NOMO-1 treated with DMSO at 0.1 percent for 48 hours (cell line): ENCODE results near the gene LAMA5.

Source experiments
- DNase-seq: peaks from one replicate; lab custom pipeline; 2025; ENCODE audit not compliant: unreplicated experiment; lab: John Stamatoyannopoulos, UW

Gene LAMA5

DNA sequence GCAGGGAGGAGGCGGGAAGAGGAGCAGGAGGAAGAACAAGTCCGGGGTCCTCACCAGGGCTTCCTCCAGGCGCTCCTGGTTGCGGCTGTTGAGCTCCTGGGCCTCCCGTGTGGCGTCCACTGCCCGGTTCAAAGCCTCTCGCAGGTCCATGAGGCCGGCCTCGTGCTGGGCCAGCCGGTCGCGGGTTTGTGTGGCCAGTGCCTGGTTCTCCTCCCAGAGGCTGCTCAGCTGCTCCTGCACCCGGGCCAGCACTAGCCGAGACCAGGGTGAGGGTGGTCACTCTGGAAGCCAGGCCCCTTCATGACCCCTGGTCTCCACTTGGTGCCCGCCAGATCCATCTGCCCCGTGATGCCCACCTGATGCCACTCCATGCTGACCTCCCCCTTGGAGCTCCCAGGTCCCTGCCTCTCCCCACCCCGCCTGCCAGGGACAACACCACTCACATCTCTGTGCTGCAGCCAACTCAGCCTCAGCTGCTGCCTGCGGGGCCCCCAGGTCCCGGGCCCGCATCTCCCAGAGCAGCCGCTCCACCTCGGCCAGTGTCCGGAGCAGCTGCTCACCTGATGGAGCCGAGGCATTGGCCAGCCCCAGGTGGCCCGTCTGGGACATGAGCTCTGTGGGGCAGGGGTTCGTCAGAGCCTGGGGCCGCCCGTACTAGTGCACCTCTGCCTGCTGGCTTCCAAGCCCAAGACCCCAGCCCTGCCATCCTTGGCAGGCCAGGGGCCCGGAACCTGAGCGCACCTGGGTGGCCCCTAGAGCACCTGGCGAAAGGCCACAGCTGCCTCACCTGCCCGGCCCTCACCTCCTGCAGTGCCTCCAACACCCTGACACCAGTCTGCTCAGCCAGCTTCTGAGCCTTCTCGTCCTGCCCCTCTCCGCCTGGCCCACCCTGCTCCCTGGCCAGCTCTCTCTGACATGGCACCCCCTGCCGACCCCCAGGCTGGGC lies 48.4 kb downstream of the LAMA5 start:
- no peak for DNase-seq

DNA sequence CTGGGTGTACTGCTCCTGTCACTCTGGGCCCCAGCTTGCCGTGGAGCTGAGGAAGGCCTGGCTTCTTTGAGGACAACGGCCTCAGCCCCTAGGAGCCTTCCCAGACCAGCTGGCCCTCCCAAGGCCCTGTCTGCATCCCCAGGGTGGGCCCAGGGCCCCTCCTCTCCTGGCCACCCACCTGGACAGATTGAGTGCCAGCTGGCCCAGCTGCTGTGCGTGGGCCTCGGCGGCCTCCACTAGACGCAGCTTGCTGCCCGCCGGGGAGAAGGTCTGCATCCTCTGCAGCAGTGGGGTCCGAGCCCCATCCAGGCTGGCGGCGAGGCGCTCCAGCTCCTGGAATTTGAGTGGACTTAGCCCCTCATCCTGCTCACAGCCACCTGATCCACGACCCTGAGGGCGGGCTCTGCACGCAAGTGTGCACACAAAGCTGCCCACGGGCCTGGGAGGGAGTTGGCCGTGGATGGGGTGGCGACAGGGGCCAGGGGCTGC lies 49.9 kb downstream of the LAMA5 start:
- DNase-seq: no peak

DNA sequence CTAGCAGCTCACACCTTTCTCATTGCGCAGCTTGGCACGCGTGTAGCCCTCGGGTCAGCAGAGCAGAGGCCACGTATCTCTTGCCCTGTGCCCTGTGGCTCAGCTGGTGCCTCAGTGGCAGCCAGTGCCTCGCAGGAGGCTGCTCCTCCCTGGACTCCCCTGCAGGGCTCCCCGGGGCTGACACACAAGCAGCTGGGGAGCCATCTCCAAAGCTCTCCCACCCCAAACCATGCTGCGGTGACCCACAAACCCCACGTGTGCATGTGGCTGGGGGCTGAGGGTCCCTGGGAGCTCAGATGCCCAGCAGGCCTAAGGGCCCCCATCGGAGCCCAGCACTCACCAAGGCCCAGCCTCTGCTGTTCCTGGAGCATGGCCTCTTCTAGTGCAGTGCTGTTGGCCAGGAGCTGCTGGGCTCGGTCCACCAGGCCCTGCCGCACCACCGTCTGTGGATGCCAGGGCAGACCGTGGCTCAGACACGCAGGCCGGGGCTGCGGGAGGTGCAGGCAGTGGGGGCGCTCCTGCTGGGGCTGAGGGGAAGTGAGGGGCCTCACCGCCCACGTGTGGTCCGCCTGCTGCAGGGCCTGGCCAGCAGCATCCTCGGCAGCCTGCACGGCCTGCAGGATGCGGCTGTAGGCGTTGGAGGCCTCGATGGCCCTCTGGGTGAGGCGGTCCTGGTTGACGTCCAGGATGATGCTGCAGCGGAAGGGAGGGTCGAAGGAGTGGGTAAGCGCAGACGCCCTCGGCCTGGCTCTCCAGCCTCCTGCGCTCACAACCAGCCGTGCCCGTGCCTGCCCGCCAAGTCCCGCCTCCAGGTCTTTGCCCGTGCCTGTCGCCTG lies 50.6 kb downstream of the LAMA5 start:
- no peak for DNase-seq

DNA sequence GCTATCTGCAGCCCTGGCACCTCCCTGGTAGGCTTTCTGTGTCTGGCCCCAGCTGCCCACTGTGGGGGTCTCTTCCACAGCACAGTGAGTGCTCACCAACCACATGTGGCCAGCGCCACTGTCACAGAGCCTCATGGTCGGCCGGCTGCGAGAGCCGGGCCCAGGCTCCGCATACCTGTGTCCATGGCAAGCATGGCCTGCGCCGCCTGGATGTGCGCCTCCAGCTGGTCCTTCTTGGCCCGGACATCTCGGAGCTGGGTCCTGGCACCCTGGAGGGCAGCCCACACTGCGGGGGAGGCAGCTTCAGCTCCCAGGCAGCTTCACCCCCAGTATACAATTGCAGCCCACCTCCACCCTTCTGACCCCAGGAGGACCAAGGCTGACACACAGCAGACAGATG lies 51.3 kb downstream of the LAMA5 start:
- DNase-seq: no peak

DNA sequence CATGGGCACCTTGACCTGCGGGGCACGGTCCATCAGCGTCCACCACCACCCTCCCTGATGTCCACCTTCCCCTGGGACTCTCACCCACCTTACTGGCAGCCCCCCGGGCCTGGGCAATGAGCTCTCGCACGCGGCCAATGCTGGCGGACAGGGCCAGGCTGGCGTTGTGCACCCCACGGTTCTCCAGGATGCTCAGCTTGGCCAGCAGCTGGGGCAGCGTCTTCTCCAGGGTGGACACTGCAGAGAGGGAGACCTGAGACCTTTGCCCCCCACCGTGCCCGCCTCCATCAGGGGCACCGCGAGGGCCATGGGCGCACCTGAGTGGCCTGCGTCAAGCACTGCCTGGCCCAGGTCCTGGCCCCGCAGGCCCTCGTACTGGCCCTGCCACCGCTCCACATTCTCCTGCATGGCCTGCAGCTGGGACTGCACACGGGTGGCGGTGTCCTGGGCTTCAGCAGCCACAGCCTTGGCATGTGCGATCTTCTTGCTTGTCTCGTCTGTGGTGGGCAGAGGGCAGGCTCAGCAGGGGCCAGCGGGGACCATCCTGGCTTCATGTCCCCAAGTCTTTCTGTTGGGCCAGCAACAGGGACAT lies 52.3 kb downstream of the LAMA5 start:
- no peak for DNase-seq

DNA sequence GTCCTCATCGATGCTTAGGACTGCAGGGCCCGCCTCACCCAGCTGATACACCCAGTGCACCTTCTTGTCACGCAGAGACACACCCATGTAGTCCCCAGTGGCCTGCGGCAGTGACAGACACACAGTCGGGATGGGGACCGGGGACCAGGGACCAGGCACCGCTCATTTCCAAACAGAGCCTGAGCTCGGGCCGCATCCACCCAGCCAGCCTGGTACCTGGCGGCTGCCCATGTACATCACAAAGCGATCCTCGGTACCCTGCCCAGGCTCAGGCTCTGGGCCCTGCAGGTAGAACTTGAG lies 52.8 kb downstream of the LAMA5 start:
- DNase-seq: no peak

DNA sequence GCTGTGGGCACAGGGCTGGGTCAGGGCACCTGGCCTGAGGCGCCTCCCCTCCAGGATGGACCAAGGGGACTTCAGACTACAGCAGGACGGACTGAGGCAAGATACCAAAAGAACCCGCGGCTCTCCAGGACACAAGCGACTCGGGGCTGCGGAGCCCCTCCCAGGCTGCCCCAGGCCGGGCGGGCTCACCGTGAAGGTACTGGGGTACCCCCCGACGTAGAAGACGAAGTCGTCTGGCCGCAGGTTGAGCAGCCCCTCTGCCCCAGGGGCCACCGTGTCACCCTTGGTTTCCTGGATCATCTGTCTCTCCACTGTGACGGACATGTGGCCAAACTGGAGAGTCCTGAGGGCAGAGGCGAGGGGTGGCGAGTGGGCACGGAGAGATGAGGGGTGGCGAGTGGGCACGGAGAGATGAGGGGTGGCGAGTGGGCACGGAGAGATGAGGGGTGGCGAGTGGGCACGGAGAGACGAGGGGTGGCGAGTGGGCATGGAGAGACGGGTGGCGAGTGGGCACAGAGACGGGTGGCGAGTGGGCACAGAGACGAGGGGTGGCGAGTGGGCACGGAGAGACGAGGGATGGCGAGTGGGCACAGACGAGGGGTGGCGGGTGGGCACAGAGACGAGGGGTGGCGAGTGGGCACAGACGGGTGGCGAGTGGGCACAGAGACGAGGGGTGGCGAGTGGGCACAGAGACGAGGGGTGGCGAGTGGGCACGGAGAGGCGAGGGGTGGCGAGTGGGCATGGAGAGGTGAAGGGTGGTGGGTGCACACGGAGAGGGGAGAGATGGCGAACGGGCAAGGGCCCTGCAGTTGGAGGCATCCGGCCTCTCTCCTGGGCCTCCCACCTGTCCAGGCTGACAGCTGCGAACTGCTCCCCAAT lies 53.4 kb downstream of the LAMA5 start:
- no peak for DNase-seq

DNA sequence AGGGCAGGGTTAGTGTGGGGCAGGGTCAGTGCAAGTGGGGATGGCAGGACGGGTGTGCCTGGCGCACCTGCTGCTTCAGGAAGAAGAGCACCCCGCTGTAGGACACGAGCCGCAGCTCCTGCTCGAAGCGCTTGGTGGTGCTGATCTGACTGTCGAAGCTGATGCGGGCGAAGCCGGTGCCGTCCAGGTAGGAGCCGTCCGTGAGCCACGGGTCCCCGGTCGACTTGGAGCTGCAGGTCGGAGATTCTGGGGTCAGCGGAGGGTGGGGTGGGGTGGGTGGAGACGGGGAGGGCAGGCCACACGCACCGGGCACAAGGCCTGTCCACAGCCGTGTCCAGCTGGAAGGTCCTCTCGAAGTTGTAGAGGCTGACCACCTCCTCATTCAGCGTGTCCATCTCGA lies 54.1 kb downstream of the LAMA5 start:
- no peak for DNase-seq

DNA sequence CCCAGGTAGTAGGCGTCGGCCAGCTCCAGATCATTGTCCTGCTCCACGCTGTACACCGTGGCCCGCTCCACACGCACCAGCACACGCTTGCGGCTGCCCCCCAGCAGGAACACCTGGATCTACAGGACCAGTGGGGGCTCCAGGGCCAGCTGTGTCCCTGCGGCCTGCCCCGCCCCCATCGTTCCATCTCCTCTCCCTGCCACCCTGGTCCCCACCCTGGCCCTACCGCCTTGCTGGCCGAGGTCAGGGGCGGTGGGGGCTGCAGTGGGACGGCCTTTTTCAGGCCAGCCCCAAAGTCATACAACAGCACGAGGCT lies 54.5 kb downstream of the LAMA5 start:
- DNase-seq: no peak

DNA sequence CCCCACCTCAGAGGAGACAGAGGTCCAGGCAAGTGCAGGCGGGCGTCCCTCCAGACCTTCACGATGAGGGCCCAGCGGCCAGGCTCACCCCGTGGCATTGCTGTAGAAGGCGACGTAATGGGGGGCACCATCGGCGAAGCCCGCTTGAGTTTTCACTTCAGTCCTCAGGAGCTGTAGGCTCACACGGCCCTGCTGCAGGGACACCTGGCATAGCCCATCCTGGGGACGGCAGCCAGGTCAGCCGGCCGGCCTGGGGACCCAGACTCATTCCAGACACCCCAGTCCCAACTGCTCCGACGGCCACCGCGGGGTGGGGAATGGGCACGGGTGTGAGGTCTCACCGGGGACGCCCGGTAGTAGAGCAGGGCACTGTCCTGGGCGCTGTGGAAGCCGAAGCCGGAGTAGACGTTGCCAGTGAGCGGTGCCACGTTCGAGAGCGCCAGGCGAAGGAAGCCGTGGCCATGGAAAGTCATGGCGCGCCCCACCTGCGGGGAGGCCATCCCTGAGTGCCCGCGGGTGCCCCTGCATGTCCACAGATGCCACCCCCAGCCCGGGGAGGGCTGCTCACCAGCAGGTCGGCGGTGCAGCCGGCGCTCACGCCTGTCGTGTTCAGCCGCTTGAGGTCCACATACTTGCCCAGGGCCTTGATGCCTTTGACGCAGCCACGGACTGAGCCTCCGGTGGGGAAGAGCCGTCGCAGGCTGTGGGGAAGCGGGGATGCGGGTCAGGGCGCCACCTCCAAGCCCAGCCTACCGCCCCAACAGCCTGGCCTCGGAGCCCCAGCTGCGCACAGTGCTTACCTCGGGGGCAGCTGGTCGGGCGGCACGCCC lies 55.1 kb downstream of the LAMA5 start:
- no peak for DNase-seq

DNA sequence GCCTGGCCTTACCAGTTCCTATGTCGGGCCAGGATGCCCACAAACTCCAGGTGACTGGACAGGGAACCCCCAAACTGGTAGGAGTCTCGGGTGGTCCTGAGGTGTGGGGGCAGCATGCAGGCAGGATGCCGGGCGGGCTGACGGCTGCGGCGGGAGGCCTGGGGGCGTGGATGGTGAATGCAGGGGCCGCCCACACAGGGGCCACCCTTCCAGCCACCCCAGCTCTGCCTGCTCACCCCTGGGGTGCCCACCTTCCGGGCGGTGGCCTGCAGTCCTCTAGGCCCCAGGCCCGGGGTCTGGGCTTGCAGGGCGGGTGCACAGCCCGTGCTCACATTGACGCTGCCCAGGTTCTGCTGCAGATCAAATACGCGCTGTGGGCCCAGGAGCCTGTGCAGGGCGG lies 56.0 kb downstream of the LAMA5 start:
- no peak for DNase-seq

DNA sequence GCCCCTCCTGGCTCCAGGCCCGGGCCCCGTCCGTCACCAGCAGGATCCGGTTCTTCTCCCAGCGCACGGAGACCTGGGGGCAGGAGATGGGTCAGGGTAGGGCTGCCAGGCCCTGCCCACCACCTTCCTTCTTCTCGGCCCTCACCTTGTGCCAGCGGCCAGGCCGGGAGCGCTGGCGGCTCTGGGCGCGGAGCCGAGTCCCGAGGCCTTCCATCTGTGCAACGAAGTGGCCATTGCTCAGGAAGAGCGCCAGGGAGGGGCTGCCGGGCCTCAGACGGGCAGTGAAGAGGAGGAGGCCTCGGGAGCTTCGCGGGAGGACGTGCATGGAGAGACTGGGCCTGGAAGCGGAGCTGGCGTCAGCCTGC lies 56.4 kb downstream of the LAMA5 start:
- no peak for DNase-seq

DNA sequence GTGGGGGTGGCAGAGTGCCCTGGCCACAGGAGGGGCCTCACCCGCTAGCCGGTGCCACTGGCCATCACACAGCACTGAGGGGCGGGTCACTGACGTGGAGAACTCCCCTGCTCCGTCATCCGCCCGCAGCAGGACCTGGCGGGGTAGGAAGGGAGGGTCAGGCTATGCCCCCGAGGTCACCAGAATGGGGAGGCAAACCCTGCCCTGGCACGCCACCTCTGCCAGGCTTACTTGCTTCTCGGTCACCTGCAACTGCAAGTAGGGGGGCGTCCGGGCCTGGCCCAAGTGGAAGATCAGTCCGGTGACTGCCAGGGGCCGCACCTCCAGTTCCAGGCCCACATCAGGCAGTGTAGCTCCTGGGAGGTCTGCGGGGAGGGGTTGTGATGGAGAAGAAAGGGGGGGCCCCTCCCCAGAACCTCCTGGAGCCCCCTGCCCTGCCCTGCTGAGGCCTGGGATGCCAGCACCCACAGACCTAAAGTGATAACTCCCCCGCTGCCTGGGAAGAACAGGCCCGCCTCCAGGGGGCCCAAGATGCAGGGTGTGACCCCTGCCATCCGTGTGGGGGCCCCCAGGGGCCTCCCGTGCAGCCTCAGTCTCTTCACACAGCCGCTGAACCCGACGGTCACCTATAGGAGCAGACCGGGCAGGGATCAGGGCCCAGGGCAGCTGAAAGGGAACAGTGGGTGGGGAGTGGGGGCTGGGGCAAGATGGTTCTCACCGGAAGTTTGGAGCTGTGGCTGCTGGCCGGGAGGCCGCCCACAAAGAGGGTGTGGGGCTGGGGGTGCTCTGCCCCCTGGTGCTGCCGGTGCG lies 57.0 kb downstream of the LAMA5 start:
- no peak for DNase-seq

DNA sequence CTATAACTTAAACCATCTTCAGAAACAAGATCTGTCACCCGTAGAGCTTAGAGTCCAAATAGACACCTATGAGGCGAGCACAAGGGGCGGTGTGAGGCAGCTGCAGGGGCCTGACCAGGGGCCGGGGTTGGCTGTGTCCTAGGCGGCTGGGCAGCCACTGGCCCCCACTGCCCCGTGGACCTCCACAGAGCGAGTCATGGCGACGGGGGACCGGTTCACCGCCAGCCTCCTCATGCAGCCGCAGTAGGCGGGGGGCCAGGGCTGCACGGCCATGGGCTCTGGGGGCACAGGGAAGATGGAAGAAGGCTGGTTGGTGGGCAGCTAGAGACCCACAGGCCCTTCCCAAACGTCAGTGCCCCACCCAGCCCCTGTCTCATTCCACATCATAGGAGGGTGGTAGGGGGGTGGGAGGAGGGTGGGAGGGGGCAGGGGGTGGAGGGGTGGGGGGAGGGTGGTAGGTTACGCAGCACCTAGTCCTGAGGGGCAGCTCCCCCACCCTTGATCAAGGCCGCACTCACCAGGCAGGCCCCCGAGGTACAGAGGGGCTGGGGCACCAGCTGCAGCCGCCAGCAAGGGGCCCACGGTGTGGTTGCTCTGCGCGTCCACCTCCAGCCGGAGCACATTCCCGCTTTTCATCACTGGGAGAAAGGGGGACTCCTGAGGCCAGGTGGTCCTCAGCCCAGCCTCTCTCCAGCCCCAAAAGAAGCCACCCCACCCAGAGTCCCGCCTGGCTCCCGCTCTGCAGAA lies 57.7 kb downstream of the LAMA5 start:
- no peak for DNase-seq

DNA sequence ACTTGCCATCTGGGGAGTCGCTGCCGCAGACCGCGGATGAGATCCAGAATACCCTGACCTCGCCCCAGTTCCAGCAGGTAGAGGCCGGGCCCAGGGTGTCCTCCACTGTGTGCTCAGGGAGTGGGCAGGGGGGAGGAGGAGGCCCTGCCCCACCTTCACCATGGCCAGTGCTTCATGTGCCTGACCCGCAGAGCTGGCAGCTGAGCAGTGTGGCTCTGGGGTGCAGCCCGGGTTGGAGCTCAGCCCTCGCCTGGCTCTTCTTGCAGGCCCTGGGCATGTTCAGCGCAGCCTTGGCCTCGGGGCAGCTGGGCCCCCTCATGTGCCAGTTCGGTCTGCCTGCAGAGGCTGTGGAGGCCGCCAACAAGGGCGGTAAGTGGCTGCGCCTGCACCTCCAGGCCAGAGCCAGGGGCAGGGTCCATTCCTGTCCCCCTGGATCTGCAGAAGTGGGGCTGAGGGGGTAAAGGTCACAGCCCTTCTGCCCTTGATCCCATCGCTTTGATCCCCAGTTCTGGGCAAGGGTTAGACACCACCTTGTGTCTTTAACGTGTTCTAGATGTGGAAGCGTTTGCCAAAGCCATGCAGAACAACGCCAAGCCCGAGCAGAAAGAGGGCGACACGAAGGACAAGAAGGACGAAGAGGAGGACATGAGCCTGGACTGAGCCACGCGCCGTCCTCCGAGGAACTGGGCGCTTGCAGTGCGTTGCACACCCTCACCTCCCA lies 58.9 kb downstream of the LAMA5 start:
- DNase-seq: no peak

DNA sequence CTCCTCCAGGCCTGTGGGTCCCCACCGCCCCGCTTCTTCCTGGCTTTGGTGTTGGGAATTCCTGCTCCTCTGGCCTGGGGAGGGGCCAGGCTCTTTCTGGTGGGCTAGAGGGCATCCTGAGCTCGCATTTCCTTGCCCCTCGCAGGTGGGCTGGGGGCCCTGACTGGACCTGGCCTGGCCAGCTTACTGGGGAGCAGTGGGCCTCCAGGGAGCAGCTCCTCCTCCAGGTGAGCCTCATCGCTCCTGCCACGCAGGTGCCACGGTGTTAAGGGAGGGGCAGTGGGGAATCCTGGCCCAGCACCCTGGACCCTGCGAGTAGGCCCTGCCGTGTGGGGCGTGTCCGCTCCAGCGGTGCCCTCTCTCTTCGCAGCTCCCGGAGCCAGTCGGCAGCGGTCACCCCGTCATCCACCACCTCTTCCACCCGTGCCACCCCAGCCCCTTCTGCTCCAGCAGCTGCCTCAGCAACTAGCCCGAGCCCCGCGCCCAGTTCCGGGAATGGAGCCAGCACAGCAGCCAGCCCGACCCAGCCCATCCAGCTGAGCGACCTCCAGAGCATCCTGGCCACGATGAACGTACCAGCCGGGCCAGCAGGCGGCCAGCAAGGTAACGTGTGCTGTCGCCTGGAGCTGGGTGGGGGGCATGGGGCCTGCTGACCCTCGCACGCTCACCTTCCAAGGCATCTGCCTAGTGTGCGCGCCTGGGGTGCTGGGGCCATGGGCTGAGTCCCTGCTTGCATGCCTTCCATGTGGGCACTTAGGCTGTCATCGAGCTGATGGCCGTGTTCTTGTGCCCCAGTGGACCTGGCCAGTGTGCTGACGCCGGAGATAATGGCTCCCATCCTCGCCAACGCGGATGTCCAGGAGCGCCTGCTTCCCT lies 59.6 kb downstream of the LAMA5 start:
- DNase-seq: no peak
